Neural progenitor cell (in vitro differentiated cells): ENCODE data around the gene NHLH1. TPM values are rescaled to one million over a fixed set of nuclear protein-coding genes. Genes with fewer than 3 reads are reported as not detected.
A peak's percentile ranks its signal among the peaks of the same experiment; 100 is the strongest.

Experiments used
- DNase-seq: peaks from one replicate; pipeline ENCODE4 v3.0.0-alpha.2; 2016; ENCODE audit warnings: low spot score
- H2AFZ ChIP-seq: fragments of 200-600 bp; sonication (generic); replicated peaks from 2 replicates; pipeline ENCODE4 v1.6.1; 2016; ENCODE audit warnings: antibody characterized with exemption
- H3F3A ChIP-seq: fragments of 200-600 bp; sonication (generic); 2 replicates; pipeline ENCODE4 v1.6.1; 2016; ENCODE audit warnings: antibody characterized with exemption, low read depth
- H3K27ac ChIP-seq: fragments of 200-600 bp; sonication (generic); 2 replicates; pipeline ENCODE4 v1.5.1; 2016; ENCODE audit warnings: mild to moderate bottlenecking
- H3K27me3 ChIP-seq: fragments of 200-600 bp; sonication (generic); 2 replicates; pipeline ENCODE4 v1.6.1; 2016; ENCODE audit warnings: mild to moderate bottlenecking, moderate library complexity
- H3K36me3 ChIP-seq: fragments of 200-600 bp; sonication (generic); 2 replicates; pipeline ENCODE4 v1.5.1; 2016
- H3K4me1 ChIP-seq: fragments of 200-600 bp; sonication (generic); 2 replicates; pipeline ENCODE4 v1.6.1; 2016; ENCODE audit warnings: mixed run types
- H3K4me2 ChIP-seq: fragments of 200-600 bp; sonication (generic); 2 replicates; pipeline ENCODE4 v1.6.1; 2016
- H3K4me3 ChIP-seq: fragments of 200-600 bp; sonication (generic); 2 replicates; pipeline ENCODE4 v1.5.1; 2016
- H3K79me2 ChIP-seq: fragments of 200-600 bp; sonication (generic); 2 replicates; pipeline ENCODE4 v1.6.1; 2016; ENCODE audit warnings: low read depth
- H3K9ac ChIP-seq: fragments of 200-600 bp; sonication (generic); 2 replicates; pipeline ENCODE4 v1.6.1; 2016
- H3K9me3 ChIP-seq: fragments of 200-600 bp; sonication (generic); 2 replicates; pipeline ENCODE4 v1.5.1; 2016; ENCODE audit warnings: low read depth
- H4K20me1 ChIP-seq: fragments of 200-600 bp; sonication (generic); 2 replicates; pipeline ENCODE4 v1.6.1; 2016; ENCODE audit warnings: low read depth
- H3K27ac Mint-ChIP-seq: 3 replicates; pipeline ENCODE4 v1.8.0; 2021; ENCODE audit warnings: mixed read lengths
- H3K27me3 Mint-ChIP-seq: 2 replicates; pipeline ENCODE4 v1.8.0; 2022; ENCODE audit warnings: low read depth, mild to moderate bottlenecking, inconsistent platforms, moderate library complexity, mixed read lengths; ENCODE audit not compliant: insufficient read depth
- H3K36me3 Mint-ChIP-seq: 3 replicates; pipeline ENCODE4 v1.8.0; 2021; ENCODE audit warnings: mixed read lengths
- H3K4me1 Mint-ChIP-seq: 3 replicates; pipeline ENCODE4 v1.8.0; 2021; ENCODE audit warnings: mixed read lengths
- H3K4me3 Mint-ChIP-seq: 3 replicates; pipeline ENCODE4 v1.8.0; 2021; ENCODE audit warnings: mild to moderate bottlenecking, moderate library complexity, mixed read lengths
- H3K9me3 Mint-ChIP-seq: 3 replicates; pipeline ENCODE4 v1.8.0; 2020; ENCODE audit warnings: mixed read lengths
- EZH2 ChIP-seq: fragments of 200-600 bp; sonication (generic); IDR thresholded peaks from 2 replicates; pipeline ENCODE4 v1.6.1; 2017; ENCODE audit warnings: antibody characterized with exemption, mild to moderate bottlenecking, moderate library complexity
- EZH2phosphoT487 ChIP-seq: fragments of 200-600 bp; sonication (generic); IDR thresholded peaks from 2 replicates; pipeline ENCODE4 v1.6.1; 2017; ENCODE audit warnings: antibody characterized with exemption
- total RNA-seq: library from RNA; depleted of rRNA; stranded (reverse); fragments of >200 nt; gene quantifications from 2 replicates; pipeline ENCODE4 v1.2.3, GENCODE V29; 2015; ENCODE audit warnings: low replicate concordance
- TF ChIP-seq, protein P1 (sequence below): fragments of 200-600 bp; sonication (generic); IDR thresholded peaks from 2 replicates; pipeline ENCODE4 v1.5.1; 2017; ENCODE audit warnings: antibody characterized with exemption, mild to moderate bottlenecking

The NHLH1 gene
- total RNA-seq, 1 donor from 2014 or later: 0.07 TPM

GRCh38 chr1:160369087-160369486 lies 2.2 kb downstream of the NHLH1 start:
- peak overlapping the region; percentile 72 for H3K4me3 Mint-ChIP-seq
- H3K4me3 ChIP-seq: no peak overlapping the region
- H3K27ac ChIP-seq: no peak overlapping the region
- no peaks in the 10 kb centered on the region for H3K9me3 Mint-ChIP-seq
- no peak overlapping the region for H2AFZ ChIP-seq
- no peaks in the 10 kb centered on the region for H3K79me2 ChIP-seq
- no peak overlapping the region for H3K27ac Mint-ChIP-seq
- H3K4me1 Mint-ChIP-seq: peaks cover 33% of the 10 kb centered on the region
- H3K27me3 Mint-ChIP-seq: peaks cover 5% of the 10 kb centered on the region
- no peaks in the 10 kb centered on the region for H3K27me3 ChIP-seq
- H3K9ac ChIP-seq: no peak overlapping the region
- no peak overlapping the region for H3K4me2 ChIP-seq
- H4K20me1 ChIP-seq: no peaks in the 10 kb centered on the region
- H3K36me3 Mint-ChIP-seq: no peaks in the 10 kb centered on the region
- peaks cover 7% of the 10 kb centered on the region for H3K4me1 ChIP-seq
- no peaks in the 10 kb centered on the region for H3K9me3 ChIP-seq
- TF ChIP-seq EZH2 (no peak), EZH2phosphoT487 (no peak)
- TF ChIP-seq, protein P1, sequence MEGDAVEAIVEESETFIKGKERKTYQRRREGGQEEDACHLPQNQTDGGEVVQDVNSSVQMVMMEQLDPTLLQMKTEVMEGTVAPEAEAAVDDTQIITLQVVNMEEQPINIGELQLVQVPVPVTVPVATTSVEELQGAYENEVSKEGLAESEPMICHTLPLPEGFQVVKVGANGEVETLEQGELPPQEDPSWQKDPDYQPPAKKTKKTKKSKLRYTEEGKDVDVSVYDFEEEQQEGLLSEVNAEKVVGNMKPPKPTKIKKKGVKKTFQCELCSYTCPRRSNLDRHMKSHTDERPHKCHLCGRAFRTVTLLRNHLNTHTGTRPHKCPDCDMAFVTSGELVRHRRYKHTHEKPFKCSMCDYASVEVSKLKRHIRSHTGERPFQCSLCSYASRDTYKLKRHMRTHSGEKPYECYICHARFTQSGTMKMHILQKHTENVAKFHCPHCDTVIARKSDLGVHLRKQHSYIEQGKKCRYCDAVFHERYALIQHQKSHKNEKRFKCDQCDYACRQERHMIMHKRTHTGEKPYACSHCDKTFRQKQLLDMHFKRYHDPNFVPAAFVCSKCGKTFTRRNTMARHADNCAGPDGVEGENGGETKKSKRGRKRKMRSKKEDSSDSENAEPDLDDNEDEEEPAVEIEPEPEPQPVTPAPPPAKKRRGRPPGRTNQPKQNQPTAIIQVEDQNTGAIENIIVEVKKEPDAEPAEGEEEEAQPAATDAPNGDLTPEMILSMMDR: no peak
- H3K36me3 ChIP-seq: no peaks in the 10 kb centered on the region
- peaks cover 6% of the 10 kb centered on the region for H3F3A ChIP-seq
- no peak for DNase-seq

DNA sequence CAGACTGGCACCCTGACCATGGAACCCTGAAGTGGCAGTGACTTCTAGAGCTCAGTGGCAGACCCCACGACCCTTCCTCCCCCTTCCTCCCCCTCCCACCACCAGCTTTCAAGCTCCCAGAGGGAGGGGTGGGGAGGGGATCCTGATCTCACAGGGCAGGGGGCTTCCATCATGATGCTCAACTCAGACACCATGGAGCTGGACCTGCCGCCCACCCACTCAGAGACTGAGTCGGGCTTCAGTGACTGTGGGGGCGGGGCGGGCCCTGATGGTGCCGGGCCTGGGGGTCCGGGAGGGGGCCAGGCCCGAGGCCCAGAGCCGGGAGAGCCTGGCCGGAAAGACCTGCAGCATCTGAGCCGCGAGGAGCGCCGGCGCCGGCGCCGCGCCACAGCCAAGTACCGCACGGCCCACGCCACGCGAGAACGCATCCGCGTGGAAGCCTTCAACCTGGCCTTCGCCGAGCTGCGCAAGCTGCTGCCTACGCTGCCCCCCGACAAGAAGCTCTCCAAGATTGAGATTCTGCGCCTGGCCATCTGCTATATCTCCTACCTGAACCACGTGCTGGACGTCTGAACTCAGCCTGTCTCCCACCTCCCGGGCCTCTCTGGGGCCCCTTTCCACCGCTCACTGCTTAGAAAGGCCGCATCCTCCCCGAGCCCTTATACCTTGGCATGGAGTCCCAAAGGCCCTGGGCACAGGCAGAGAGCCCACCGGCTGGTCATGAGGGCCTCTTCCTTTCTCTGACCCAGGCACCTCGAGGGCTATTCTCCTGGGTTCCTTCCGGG lies 3.9 kb downstream of the NHLH1 start:
- Histone ChIP-seq H4K20me1 (no peaks in the 10 kb centered on the region), H3K4me1 (peaks cover 23% of the 10 kb centered on the region), H3K9me3 (no peaks in the 10 kb centered on the region), H3K79me2 (no peaks in the 10 kb centered on the region), H3K36me3 (no peaks in the 10 kb centered on the region), H3K27ac (no peak overlapping the region), H3K4me3 (no peak overlapping the region), H2AFZ (no peak overlapping the region), H3K9ac (no peak overlapping the region), H3K27me3 (no peaks in the 10 kb centered on the region), H3F3A (peaks cover 23% of the 10 kb centered on the region), H3K4me2 (no peak overlapping the region)
- no peak for TF ChIP-seq EZH2
- TF ChIP-seq, protein P1: no peak
- no peak for TF ChIP-seq EZH2phosphoT487
- Mint-ChIP-seq H3K27ac (peak overlapping the region; percentile 52), H3K4me1 (peaks cover 40% of the 10 kb centered on the region), H3K9me3 (no peaks in the 10 kb centered on the region), H3K4me3 (no peak overlapping the region), H3K27me3 (peaks cover 7% of the 10 kb centered on the region), H3K36me3 (no peaks in the 10 kb centered on the region)
- no peak for DNase-seq

DNA sequence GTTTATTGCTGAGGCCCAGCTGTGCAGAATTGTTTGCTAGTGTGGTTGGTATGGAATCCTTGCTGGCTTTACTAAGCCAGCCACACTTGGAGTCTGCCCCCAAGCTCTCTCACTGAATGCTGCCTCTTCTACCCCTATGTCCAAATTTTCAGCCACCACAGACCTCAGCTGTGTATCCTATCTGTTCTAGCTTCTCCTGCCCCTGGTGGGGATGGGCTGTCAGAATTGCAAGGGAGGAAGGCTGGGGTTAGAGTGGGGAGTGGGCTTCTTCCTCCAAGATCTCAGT lies 4.4 kb downstream of the NHLH1 start:
- H3K9me3 ChIP-seq: no peaks in the 10 kb centered on the region
- peak overlapping the region; percentile 51 for H3K27ac Mint-ChIP-seq
- peaks cover 41% of the 10 kb centered on the region for H3K4me1 Mint-ChIP-seq
- DNase-seq: no peak
- no peak overlapping the region for H2AFZ ChIP-seq
- H3K36me3 ChIP-seq: no peaks in the 10 kb centered on the region
- H4K20me1 ChIP-seq: no peaks in the 10 kb centered on the region
- no peaks in the 10 kb centered on the region for H3K9me3 Mint-ChIP-seq
- peaks cover 7% of the 10 kb centered on the region for H3K27me3 Mint-ChIP-seq
- H3K4me2 ChIP-seq: no peak overlapping the region
- no peak overlapping the region for H3K9ac ChIP-seq
- H3K4me3 Mint-ChIP-seq: no peak overlapping the region
- no peak overlapping the region for H3K27ac ChIP-seq
- no peaks in the 10 kb centered on the region for H3K79me2 ChIP-seq
- no peaks in the 10 kb centered on the region for H3K27me3 ChIP-seq
- TF ChIP-seq EZH2 (no peak), EZH2phosphoT487 (no peak)
- TF ChIP-seq, protein P1: no peak
- H3F3A ChIP-seq: peaks cover 28% of the 10 kb centered on the region
- no peaks in the 10 kb centered on the region for H3K36me3 Mint-ChIP-seq
- H3K4me3 ChIP-seq: no peak overlapping the region
- H3K4me1 ChIP-seq: peaks cover 29% of the 10 kb centered on the region
